ENCODE data around the gene CFAP74.
"Not testable (repeated sequence)": the region's sequence is repeated elsewhere in the genome, so short reads cannot be mapped to it uniquely, and the experiment has no call there.

CFAP74 gene

GRCh38 chr1:1985375-1986050 is 18.1 kb downstream of the CFAP74 start:
- WGBS (ENCODE audit: insufficient coverage, insufficient read length), result no CpG with 5 or more reads among the region's 32 CpGs
- Histone ChIP-seq H3K9me3 (ENCODE audit: control insufficient read depth, insufficient read depth, low read length) (no peaks in the 10 kb centered on the region), H3K27ac (ENCODE audit: low read length) (no peak overlapping the region), H3K27me3 (ENCODE audit: control insufficient read depth, insufficient read depth, low read length) (no peaks in the 10 kb centered on the region), H3K4me1 (ENCODE audit: control insufficient read depth, insufficient read depth, low read length) (no peaks in the 10 kb centered on the region), H3K4me3 (ENCODE audit: low read length) (no peak overlapping the region), H3K36me3 (ENCODE audit: control insufficient read depth, insufficient read depth, low read length) (no peaks in the 10 kb centered on the region; the same call in 1 of the 2 replicates)
- DNase-seq (ENCODE audit: low read depth, low spot score), result no peak

GRCh38 chr1:1984560-1985070 is 19.0 kb downstream of the CFAP74 start:
- no peaks in the 10 kb centered on the region; the same call in 1 of the 2 replicates for H3K36me3 ChIP-seq (ENCODE audit: control insufficient read depth, insufficient read depth, low read length)
- no peak for DNase-seq (ENCODE audit: low read depth, low spot score)
- H3K4me1 ChIP-seq (ENCODE audit: control insufficient read depth, insufficient read depth, low read length), result no peaks in the 10 kb centered on the region
- H3K27me3 ChIP-seq (ENCODE audit: control insufficient read depth, insufficient read depth, low read length), result no peaks in the 10 kb centered on the region
- H3K27ac ChIP-seq (ENCODE audit: low read length), result no peak overlapping the region
- no peak overlapping the region for H3K4me3 ChIP-seq (ENCODE audit: low read length)
- H3K9me3 ChIP-seq (ENCODE audit: control insufficient read depth, insufficient read depth, low read length), result no peaks in the 10 kb centered on the region
- no CpG with 5 or more reads among the region's 17 CpGs for WGBS (ENCODE audit: insufficient coverage, insufficient read length)

GRCh38 chr1:1982379-1983232 is 21.0 kb downstream of the CFAP74 start:
- no CpG with 5 or more reads among the region's 36 CpGs for WGBS (ENCODE audit: insufficient coverage, insufficient read length)
- H3K27ac ChIP-seq (ENCODE audit: low read length), result no peak overlapping the region
- H3K36me3 ChIP-seq (ENCODE audit: control insufficient read depth, insufficient read depth, low read length), result no peaks in the 10 kb centered on the region; the same call in 1 of the 2 replicates
- no peaks in the 10 kb centered on the region for H3K4me1 ChIP-seq (ENCODE audit: control insufficient read depth, insufficient read depth, low read length)
- H3K27me3 ChIP-seq (ENCODE audit: control insufficient read depth, insufficient read depth, low read length), result no peaks in the 10 kb centered on the region
- H3K9me3 ChIP-seq (ENCODE audit: control insufficient read depth, insufficient read depth, low read length), result no peaks in the 10 kb centered on the region
- no peak overlapping the region for H3K4me3 ChIP-seq (ENCODE audit: low read length)
- no peak for DNase-seq (ENCODE audit: low read depth, low spot score)

GRCh38 chr1:1981631-1982327 is 21.8 kb downstream of the CFAP74 start:
- not testable (repeated sequence) for H3K36me3 ChIP-seq (ENCODE audit: control insufficient read depth, insufficient read depth, low read length); H3K27me3 ChIP-seq (ENCODE audit: control insufficient read depth, insufficient read depth, low read length); H3K4me3 ChIP-seq (ENCODE audit: low read length); H3K4me1 ChIP-seq (ENCODE audit: control insufficient read depth, insufficient read depth, low read length); H3K27ac ChIP-seq (ENCODE audit: low read length); H3K9me3 ChIP-seq (ENCODE audit: control insufficient read depth, insufficient read depth, low read length); DNase-seq (ENCODE audit: low read depth, low spot score)
- WGBS (ENCODE audit: insufficient coverage, insufficient read length), result no CpG with 5 or more reads among the region's 73 CpGs

- Histone ChIP-seq H3K36me3 (ENCODE audit: control insufficient read depth, insufficient read depth, low read length) (no peaks in the 10 kb centered on the region; the same call in 1 of the 2 replicates), H3K27me3 (ENCODE audit: control insufficient read depth, insufficient read depth, low read length) (no peaks in the 10 kb centered on the region), H3K4me3 (ENCODE audit: low read length) (no peak overlapping the region), H3K4me1 (ENCODE audit: control insufficient read depth, insufficient read depth, low read length) (no peaks in the 10 kb centered on the region), H3K27ac (ENCODE audit: low read length) (no peak overlapping the region), H3K9me3 (ENCODE audit: control insufficient read depth, insufficient read depth, low read length) (no peaks in the 10 kb centered on the region)
- WGBS (ENCODE audit: insufficient coverage, insufficient read length), result no CpG with 5 or more reads among the region's 26 CpGs
- no peak for DNase-seq (ENCODE audit: low read depth, low spot score)
Observed at GRCh38 chr1:1981142-1981500, 22.5 kb downstream of the CFAP74 start.

GRCh38 chr1:1980467-1981141 is 23.0 kb downstream of the CFAP74 start:
- DNase-seq (ENCODE audit: low read depth, low spot score), result no peak
- no peaks in the 10 kb centered on the region for H3K27me3 ChIP-seq (ENCODE audit: control insufficient read depth, insufficient read depth, low read length)
- no CpG with 5 or more reads among the region's 42 CpGs for WGBS (ENCODE audit: insufficient coverage, insufficient read length)
- no peaks in the 10 kb centered on the region for H3K4me1 ChIP-seq (ENCODE audit: control insufficient read depth, insufficient read depth, low read length)
- H3K27ac ChIP-seq (ENCODE audit: low read length), result no peak overlapping the region
- H3K9me3 ChIP-seq (ENCODE audit: control insufficient read depth, insufficient read depth, low read length), result no peaks in the 10 kb centered on the region
- H3K36me3 ChIP-seq (ENCODE audit: control insufficient read depth, insufficient read depth, low read length), result no peaks in the 10 kb centered on the region; the same call in 1 of the 2 replicates
- no peak overlapping the region for H3K4me3 ChIP-seq (ENCODE audit: low read length)

- no CpG with 5 or more reads among the region's 61 CpGs for WGBS (ENCODE audit: insufficient coverage, insufficient read length)
Observed at GRCh38 chr1:1979482-1980165, 24.0 kb downstream of the CFAP74 start.

GRCh38 chr1:1978690-1979481 is 24.7 kb downstream of the CFAP74 start:
- H3K4me3 ChIP-seq (ENCODE audit: low read length); H3K27me3 ChIP-seq (ENCODE audit: control insufficient read depth, insufficient read depth, low read length); DNase-seq (ENCODE audit: low read depth, low spot score); H3K27ac ChIP-seq (ENCODE audit: low read length); H3K9me3 ChIP-seq (ENCODE audit: control insufficient read depth, insufficient read depth, low read length); H3K36me3 ChIP-seq (ENCODE audit: control insufficient read depth, insufficient read depth, low read length); H3K4me1 ChIP-seq (ENCODE audit: control insufficient read depth, insufficient read depth, low read length): not testable (repeated sequence)
- no CpG with 5 or more reads among the region's 51 CpGs for WGBS (ENCODE audit: insufficient coverage, insufficient read length)

More at GRCh38 chr1:1979482-1980165, 24.0 kb downstream of the CFAP74 start:
- Histone ChIP-seq H3K27me3 (ENCODE audit: control insufficient read depth, insufficient read depth, low read length) (no peaks in the 10 kb centered on the region), H3K4me3 (ENCODE audit: low read length) (no peak overlapping the region), H3K27ac (ENCODE audit: low read length) (no peak overlapping the region), H3K36me3 (ENCODE audit: control insufficient read depth, insufficient read depth, low read length) (no peaks in the 10 kb centered on the region), H3K4me1 (ENCODE audit: control insufficient read depth, insufficient read depth, low read length) (no peaks in the 10 kb centered on the region), H3K9me3 (ENCODE audit: control insufficient read depth, insufficient read depth, low read length) (no peaks in the 10 kb centered on the region)
- no peak for DNase-seq (ENCODE audit: low read depth, low spot score)

- no peak overlapping the region for H3K4me3 ChIP-seq (ENCODE audit: low read length)
- no peaks in the 10 kb centered on the region for H3K36me3 ChIP-seq (ENCODE audit: control insufficient read depth, insufficient read depth, low read length)
- H3K27ac ChIP-seq (ENCODE audit: low read length), result no peak overlapping the region
- no peak for DNase-seq (ENCODE audit: low read depth, low spot score)
- no peaks in the 10 kb centered on the region for H3K27me3 ChIP-seq (ENCODE audit: control insufficient read depth, insufficient read depth, low read length)
- H3K4me1 ChIP-seq (ENCODE audit: control insufficient read depth, insufficient read depth, low read length), result peaks cover under 1% of the 10 kb centered on the region; the same call in 1 of the 2 replicates
- no CpG with 5 or more reads among the region's 11 CpGs for WGBS (ENCODE audit: insufficient coverage, insufficient read length)
- H3K9me3 ChIP-seq (ENCODE audit: control insufficient read depth, insufficient read depth, low read length), result no peaks in the 10 kb centered on the region
Observed at GRCh38 chr1:1978108-1978507, 25.5 kb downstream of the CFAP74 start.
